Endothelial cell (in vitro differentiated cells): Measurements from ENCODE around the gene CHAF1A. TPM values are rescaled to one million over a fixed set of nuclear protein-coding genes. Genes with fewer than 3 reads are reported as not detected.

ENCODE experiments used
- DNase-seq: peaks from one replicate; pipeline ENCODE4 v3.0.0; 2021; ENCODE audit warnings: low spot score
- H3K27ac Mint-ChIP-seq: one replicate; pipeline ENCODE4 v1.8.0; 2021; ENCODE audit warnings: mixed read lengths, inconsistent platforms; ENCODE audit not compliant: unreplicated experiment
- H3K27me3 Mint-ChIP-seq: one replicate; pipeline ENCODE4 v1.8.0; 2021; ENCODE audit warnings: mild to moderate bottlenecking, moderate library complexity, mixed read lengths, inconsistent platforms; ENCODE audit not compliant: unreplicated experiment
- H3K36me3 Mint-ChIP-seq: one replicate; pipeline ENCODE4 v1.8.0; 2021; ENCODE audit warnings: mild to moderate bottlenecking, low read depth, mixed read lengths, inconsistent platforms; ENCODE audit not compliant: unreplicated experiment
- H3K4me1 Mint-ChIP-seq: one replicate; pipeline ENCODE4 v1.8.0; 2021; ENCODE audit warnings: mild to moderate bottlenecking, mixed read lengths, inconsistent platforms; ENCODE audit not compliant: unreplicated experiment
- H3K4me3 Mint-ChIP-seq: one replicate; pipeline ENCODE4 v1.8.0; 2021; ENCODE audit warnings: mild to moderate bottlenecking, mixed read lengths, inconsistent platforms; ENCODE audit not compliant: unreplicated experiment
- H3K9me3 Mint-ChIP-seq: one replicate; pipeline ENCODE4 v1.8.0; 2021; ENCODE audit warnings: mixed read lengths, inconsistent platforms; ENCODE audit not compliant: unreplicated experiment
- CTCF ChIP-seq: fragments of 200-600 bp; sonication (generic); IDR thresholded peaks from one replicate; pipeline ENCODE4 v1.5.0; 2021; ENCODE audit warnings: antibody characterized with exemption; ENCODE audit not compliant: unreplicated experiment
- total RNA-seq: library from RNA; stranded (reverse); fragmentation: NEBNext Ultra II Directional; extraction: Animal tissue kit (Norgen Biotek cat#: 25700); gene quantifications from one replicate; pipeline ENCODE4 v1.2.1, GENCODE V29; 2021; ENCODE audit not compliant: unreplicated experiment

CHAF1A gene
- total RNA-seq, 1 donor from 2014 or later: 29.8 TPM

- H3K4me1 Mint-ChIP-seq: peaks cover 27% of the 10 kb centered on the region
Observed at GRCh38 chr19:4403005-4403761, 743 bp downstream of the CHAF1A start.

GRCh38 chr19:4405977-4406376, 3.5 kb downstream of the CHAF1A start:
- H3K27me3 Mint-ChIP-seq: peaks cover 9% of the 10 kb centered on the region
- H3K36me3 Mint-ChIP-seq: no peaks in the 10 kb centered on the region
- peaks cover 22% of the 10 kb centered on the region for H3K4me1 Mint-ChIP-seq
- H3K4me3 Mint-ChIP-seq: no peak overlapping the region
- H3K27ac Mint-ChIP-seq: no peak overlapping the region
- no peaks in the 10 kb centered on the region for H3K9me3 Mint-ChIP-seq
- DNase-seq: no peak
- TF ChIP-seq CTCF: no peak

More at GRCh38 chr19:4403005-4403761, 743 bp downstream of the CHAF1A start:
- Mint-ChIP-seq H3K27me3 (peaks cover 7% of the 10 kb centered on the region), H3K9me3 (no peaks in the 10 kb centered on the region), H3K27ac (peak overlapping the region; percentile 75), H3K36me3 (no peaks in the 10 kb centered on the region), H3K4me3 (peak overlapping the region; percentile 92)
- no peak for DNase-seq
- no peak for TF ChIP-seq CTCF

DNA sequence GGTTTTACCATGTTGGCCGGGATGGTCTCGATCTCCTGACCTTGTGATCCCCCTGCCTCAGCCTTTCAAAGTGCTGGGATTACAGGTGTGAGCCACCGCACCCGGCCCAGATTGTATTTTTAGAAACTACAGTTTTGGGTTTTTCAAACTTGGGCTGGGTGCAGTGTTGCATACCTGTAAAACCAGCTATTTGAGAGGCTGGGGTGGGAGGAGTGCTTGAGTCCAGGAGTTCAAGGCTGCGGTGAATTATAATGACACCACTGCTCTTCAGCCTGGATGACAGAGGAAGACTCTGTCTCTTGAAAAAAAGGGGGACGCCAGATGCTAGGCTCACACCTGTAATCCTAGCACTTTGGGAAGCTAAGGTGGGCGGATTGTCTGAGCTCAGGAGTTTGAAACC, 4.2 kb downstream of the CHAF1A start:
- Mint-ChIP-seq H3K4me1 (peaks cover 16% of the 10 kb centered on the region), H3K36me3 (no peaks in the 10 kb centered on the region)

DNA sequence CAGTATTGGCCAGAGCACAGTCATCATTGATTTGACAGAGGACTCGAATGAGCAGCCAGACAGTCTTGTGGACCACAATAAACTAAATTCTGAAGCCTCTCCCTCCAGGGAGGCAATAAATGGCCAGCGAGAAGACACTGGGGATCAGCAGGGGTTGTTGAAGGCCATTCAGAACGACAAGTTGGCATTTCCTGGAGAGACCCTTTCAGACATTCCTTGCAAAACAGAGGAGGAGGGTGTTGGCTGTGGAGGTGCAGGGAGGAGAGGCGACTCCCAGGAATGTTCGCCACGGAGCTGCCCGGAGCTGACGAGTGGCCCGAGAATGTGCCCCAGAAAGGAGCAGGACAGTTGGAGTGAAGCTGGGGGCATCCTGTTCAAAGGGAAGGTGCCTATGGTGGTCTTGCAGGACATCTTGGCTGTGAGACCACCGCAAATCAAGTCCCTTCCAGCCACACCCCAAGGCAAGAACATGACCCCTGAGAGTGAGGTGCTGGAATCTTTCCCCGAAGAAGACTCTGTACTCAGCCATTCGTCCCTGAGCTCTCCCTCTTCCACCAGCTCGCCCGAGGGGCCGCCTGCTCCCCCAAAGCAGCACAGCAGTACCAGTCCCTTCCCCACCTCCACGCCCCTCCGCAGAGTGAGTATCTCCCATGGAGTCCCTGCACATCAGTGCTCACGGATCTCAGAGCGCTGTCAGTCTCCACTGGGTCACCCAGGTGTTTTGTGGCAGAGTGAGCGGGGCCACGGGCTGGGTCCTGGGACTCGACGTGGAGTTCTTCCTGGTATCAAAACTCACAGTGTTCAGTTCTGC, 6.9 kb downstream of the CHAF1A start:
- no peak for DNase-seq
- no peak overlapping the region for H3K4me3 Mint-ChIP-seq
- H3K9me3 Mint-ChIP-seq: no peaks in the 10 kb centered on the region
- peaks cover 1% of the 10 kb centered on the region for H3K36me3 Mint-ChIP-seq
- no peak for TF ChIP-seq CTCF
- H3K27me3 Mint-ChIP-seq: peaks cover 3% of the 10 kb centered on the region
- peak overlapping the region; percentile 8 for H3K27ac Mint-ChIP-seq
- peaks cover 2% of the 10 kb centered on the region for H3K4me1 Mint-ChIP-seq

More for the DNA sequence above, 4.2 kb downstream of the CHAF1A start:
- H3K9me3 Mint-ChIP-seq: no peaks in the 10 kb centered on the region
- no peak overlapping the region for H3K27ac Mint-ChIP-seq
- TF ChIP-seq CTCF: no peak
- no peak for DNase-seq
- H3K27me3 Mint-ChIP-seq: peaks cover 3% of the 10 kb centered on the region
- H3K4me3 Mint-ChIP-seq: no peak overlapping the region

DNA sequence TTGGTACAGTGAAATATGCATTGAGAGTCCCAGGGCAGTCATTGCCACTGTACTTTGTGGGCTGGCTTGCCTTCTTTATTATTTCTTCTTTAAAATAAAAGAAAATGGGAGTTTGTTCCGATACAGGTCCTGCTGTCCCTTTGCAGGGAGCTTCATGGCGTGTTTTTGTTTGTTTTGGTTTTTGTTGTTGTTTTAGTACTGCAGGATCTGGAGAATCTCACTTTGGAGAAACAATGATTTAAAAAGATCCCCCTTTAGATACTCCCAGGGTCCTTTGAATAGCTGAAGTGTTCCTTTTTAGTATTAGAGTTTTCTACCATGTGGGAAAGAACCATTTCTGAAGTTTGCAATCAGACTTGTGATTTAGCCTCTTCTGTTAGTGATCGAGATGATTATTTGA, 11.1 kb downstream of the CHAF1A start:
- Mint-ChIP-seq H3K4me3 (no peak overlapping the region), H3K9me3 (no peaks in the 10 kb centered on the region), H3K36me3 (peaks cover 7% of the 10 kb centered on the region), H3K27me3 (peaks cover 7% of the 10 kb centered on the region), H3K27ac (no peak overlapping the region), H3K4me1 (peaks cover 5% of the 10 kb centered on the region)
- no peak for TF ChIP-seq CTCF
- DNase-seq: no peak
